HG03064 (cell line): ENCODE results near the gene DIS3L2.
"Not testable (repeated sequence)": the region's sequence is repeated elsewhere in the genome, so short reads cannot be mapped to it uniquely, and the experiment has no call there.

ENCODE experiments used
- ATAC-seq: cut with Tn5 transposase; IDR thresholded peaks from one replicate; pipeline ENCODE4 v1.9.1; 2021; ENCODE audit warnings: low read depth; ENCODE audit not compliant: unreplicated experiment

Gene DIS3L2

DNA sequence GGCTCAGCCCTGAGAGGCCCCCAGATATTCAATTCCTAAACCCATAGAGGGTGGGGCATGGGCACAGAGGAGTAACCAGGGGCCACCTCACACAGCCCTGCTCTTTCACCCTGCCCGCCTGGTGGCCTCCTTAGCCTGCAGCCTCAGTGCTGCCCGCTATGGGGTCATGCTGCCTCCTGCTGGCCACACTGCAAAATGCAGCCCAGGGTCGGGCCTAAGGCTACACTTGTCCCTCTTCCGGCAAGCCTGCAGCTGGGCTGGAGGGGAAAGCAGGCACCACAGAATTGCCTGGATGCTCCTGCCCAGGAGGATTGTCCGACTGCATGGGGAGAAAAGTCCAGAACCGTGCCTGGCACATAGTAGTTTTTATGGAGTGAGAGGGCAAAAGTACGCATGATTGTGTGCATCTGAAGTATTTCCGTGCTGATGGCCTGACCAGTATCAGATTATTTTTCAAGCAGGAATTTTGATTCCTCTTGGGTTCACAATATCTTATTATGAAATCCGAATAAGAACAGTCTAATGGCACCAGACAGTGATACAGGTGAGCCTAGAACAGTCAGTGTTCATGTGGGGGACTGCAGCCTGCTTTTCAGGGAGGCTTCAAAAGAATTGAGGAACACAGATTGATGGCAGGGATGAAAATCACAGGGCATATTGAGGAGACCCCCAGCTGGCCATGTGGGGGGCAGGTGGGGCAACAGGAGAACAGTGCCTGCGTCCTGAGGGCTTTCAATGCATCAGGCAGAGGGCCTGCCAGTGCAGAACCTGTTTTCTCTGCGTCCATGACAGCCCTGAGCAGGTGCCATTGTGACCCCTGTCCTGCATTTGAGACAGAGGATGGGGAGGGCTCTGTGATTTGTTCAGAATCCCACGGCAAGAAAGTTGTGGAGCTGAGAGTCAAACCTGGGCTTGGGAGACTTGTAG lies 365.9 kb downstream of the DIS3L2 start:
- peak; percentile 51 for ATAC-seq

DNA sequence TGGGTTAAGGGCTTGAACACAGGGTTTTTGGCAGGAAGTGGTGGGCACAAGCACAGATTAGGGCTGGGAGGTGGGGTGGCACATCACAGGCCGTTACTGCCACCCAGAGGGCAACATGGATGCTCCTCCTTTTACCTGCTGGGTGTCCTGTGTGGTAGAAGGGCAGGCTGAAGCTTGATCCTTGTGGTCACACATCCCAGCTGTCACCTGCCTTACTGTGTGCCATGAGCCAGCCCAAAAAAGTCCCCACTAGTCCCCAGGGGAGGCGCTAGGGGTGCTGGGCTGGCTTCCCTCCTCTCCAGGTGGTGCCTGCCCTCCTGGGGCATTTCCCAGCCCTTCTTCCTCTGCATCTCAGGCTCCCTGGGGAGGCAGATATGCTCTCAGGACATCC lies 366.5 kb downstream of the DIS3L2 start:
- no peak for ATAC-seq

DNA sequence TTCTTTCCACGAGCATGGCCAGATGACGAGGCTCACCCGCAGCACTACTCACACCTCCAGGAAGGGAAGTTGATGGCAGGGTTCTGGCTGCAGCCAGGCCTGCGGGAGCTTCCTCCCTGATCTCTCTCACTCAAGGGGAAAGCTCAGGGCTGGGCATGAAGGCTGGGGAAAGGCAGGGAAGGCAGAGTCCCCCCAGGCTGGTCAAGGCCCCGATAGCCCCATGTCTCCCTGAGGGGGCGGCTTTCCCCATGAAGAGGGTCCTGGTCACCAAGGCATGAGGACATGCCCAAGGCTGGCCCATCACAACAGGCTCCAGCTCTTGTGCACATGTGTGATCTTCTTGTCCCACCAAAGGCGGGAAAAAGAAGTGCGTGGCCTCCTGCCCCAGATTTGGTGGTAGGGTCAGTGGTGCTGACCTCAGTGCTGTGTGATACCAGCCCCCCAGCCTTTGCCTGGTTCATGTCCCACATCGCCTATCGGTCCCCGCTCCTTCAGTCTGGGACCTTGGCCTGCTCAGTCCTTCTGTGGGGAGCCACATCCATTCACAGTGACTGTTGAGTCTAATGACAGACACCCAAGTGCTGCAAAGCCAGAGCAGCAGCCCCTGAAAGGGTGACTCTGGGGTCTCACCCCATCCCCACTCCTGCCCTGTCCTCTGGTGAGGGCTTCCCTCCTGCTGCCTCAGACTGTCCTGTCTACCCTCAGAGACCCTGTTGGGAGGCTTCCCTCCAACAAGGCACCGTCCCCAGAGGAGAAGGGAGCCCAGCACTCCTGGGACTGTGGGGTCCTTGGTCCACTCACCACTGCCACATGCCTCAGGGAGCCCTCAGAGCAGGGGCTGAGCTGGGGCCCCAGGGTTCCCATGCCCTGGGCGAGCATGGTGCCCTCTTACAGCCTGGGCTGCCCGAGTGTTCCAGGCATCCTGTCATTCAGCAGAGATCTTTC lies 367.3 kb downstream of the DIS3L2 start:
- no peak for ATAC-seq

DNA sequence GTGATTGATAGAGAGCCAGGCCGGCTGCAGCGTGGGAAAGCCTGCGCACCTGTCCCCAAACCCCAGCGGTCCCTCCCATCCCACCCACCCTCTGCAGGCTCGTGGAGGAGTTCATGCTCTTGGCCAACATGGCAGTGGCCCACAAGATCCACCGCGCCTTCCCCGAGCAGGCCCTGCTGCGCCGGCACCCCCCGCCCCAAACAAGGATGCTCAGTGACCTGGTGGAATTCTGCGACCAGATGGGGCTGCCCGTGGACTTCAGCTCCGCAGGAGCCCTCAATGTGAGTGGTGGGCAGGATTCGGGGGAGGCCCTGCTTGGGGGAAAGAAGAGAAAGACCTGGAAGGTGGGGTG lies 368.2 kb downstream of the DIS3L2 start:
- no peak for ATAC-seq

DNA sequence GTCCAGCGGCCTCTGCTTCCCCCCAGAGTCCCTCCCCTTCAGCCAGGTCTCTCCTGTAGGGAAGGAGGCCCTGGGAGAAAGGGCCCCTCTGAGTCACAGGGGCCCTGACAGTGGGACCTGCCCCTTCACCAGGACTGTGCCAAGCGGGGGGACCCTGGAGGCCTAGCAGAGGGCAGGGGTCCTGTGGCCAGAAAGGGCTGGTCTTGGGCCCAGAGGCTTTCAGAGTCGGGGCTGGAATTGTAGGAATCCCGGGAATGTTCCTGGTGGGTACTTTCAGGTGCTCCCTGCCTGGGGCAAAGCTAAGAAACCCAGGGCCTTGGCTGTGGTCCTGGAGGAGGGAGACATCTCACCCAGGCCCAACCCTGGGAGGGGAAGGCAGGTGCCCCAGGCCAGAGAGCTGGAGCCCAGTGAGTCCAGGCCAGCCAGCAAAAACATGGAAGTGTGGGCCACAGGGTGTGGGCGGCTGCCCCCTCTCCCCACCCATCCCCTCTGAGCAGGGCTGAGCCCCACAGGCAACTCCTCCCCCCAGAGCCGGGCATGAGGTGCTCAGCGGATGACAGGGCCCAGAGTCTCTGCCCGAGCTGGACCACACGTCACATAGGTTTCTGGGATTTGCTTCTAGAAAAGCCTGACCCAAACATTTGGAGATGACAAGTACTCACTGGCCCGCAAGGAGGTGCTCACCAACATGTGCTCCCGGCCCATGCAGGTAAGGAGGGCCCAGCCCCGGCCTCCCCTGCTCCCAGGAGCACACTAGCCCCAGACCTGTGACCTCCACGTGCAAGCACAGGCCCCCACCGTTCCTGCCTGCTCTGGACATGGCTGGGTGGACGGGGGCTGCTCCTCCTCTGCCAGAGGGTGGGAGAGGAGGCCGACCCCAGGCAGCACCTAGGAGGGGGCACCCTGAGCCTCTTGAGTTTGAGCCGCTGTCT lies 368.8 kb downstream of the DIS3L2 start:
- no peak for ATAC-seq

DNA sequence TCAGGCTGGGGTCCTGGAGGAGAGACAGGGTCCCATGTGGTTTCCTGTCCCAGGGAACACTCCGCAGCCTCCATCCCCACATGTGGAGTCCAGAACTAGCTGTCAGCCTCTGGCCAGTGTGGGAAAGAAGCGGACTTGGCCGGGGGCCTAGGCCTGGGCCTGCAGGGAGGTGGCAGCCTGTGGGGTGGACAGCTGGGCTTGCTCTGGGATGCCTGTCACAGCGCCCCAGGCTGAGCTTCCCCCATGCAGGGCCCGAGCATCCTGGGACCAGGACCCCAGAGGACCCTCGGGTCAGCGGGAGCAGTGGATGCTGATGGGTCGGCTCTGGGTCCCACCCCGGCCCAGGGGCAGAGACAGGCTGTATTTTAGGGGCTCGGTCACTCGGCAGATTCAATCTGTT lies 369.5 kb downstream of the DIS3L2 start:
- ATAC-seq, result not testable (repeated sequence)

DNA sequence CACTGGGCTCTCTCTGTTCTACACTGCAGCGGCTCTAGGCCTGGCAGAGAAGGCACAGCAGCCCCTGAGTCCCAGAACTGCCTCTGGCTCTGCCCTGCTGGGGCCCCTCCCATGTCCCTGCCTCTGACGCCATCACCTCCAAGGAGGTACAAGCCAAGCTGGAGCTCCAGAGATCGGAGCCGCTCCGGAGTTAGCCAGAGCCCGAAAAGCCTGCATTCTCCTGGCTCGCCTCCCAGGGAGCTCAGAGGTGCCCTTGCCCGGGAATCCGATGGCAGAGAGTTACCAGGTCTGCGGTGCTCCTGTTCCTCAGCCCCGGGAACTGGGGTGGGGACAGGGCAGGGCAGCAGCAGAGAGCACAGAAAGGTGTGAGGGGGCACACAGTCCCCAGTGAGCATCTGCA lies 370.1 kb downstream of the DIS3L2 start:
- ATAC-seq, result not testable (repeated sequence)

DNA sequence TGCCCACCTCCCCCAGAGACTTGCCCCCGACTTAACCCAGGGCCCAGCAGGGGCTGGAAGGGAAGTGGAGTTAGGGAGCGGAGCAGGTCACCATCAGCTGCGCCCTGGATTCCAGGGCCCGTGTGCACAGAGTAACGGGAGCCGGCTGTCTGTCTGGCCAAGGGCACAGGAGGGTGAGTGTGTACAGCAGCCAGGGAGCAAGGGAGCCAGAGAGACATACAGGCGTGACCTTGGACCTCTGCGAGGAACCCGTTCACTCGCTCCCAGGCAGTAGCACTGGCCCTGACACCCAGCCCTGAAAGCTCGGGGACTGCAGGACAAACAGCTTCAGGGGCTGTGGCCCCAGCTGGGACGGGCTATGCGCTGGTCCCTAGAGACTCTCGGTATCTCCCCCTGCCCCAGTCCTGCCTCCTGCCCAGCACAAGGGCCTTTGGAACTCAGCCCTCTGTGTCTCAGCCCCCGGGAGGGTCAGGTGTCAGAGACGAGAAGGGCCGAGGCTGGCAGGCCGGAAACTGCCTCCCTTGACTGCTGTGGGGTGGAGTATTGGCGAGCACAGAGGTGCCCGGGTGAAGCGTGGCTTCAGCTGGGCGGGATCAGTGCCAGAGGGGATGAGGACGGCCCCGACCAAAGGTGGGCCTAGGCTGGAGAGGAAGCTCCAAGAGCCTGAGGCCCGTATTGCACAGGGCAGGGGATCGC lies 370.9 kb downstream of the DIS3L2 start:
- ATAC-seq, result not testable (repeated sequence)

DNA sequence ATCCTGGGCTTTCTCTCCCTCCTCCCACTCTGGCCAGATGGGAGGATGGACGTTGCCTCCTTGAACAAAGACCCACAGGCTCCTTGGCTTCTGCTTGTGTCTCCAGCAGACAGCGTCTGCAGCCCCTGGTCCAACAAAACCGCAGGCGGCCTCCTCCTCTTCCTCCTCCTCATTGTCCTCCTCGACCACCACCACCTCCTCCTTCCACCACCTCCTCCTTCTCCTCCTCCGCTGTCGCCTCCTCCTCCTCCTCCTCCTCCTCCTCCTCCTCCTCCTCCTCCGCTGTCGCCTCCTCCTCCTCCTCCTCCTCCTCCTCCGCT lies 371.4 kb downstream of the DIS3L2 start:
- no peak for ATAC-seq

DNA sequence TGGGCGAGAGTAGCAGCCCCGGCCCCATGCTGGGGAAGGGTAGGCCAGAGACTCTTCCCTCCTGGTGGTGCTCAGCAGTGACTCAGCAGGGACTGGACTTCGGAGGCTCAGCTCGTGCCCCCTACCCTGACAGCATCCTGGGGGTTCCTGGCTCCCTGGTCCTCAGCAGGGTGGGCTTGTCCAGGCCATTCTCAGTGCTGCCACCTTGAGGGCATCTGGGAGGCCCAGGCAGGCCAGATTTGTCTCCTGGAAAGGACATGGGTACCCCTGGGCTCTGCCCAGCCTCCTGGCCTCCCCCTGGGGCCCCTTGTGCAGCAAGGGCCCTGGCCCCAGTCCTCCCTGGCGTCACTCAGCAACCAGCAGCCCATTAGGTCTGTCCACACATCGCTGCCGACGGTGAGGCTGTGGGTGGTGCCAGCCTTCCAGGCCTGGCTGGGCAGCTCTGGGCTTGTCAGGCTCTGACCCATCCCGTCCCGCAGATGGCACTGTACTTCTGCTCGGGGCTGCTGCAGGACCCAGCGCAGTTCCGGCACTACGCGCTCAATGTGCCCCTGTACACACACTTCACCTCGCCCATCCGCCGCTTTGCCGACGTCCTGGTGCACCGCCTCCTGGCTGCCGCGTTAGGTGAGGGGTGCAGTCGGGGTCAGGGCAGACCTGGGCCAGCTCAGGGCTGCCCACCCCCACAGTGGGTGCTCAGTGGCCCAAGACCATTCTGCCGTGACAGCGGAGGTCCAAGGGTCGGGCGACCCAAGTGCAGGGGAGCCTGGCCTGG lies 372.0 kb downstream of the DIS3L2 start:
- no peak for ATAC-seq

DNA sequence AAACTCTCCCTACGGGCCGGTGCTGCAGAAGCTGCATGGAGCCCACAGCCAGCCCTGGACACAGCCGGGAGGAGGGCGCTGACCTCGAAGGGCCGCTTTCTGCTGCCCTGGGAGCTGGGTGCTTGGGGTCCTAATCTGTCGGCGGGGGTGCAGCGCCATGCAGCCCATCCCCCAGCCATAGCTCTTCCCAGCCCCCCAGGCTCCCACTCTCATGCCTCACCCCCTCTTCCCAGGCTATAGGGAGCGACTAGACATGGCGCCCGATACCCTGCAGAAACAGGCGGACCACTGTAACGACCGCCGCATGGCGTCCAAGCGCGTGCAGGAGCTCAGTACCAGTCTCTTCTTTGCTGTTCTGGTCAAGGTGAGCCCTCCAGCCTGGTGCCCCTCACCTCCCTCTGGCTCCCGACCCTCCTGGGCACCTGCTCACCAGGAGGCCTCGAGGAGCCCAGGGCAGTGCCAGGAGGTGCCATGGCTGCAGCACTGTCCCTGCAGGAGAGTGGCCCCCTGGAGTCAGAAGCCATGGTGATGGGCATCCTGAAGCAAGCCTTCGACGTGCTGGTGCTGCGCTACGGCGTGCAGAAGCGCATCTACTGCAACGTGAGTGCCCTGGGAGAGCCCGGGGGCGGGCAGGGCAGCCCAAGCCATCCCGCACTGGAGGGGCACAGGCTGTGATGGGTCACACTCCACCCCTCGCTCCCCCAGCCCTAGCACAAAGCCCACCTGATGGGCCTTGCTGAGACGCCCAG lies 372.8 kb downstream of the DIS3L2 start:
- ATAC-seq, result not testable (repeated sequence)

DNA sequence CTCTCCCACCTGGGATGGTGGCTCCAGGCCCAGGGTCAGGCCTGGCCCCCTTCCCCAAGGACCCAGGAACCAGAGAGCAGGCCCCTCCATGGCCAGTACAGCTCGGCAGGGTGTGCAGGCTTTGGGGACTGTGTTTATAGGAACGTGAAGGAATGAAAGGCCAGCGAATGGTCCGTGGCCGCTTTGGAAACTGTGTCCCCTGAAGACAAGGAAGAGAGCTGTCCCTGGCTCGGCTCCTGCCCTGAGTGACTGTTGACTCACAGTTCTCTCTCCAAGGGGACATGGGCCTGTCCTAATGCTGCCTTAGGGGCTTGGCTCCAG lies 373.3 kb downstream of the DIS3L2 start:
- not testable (repeated sequence) for ATAC-seq

DNA sequence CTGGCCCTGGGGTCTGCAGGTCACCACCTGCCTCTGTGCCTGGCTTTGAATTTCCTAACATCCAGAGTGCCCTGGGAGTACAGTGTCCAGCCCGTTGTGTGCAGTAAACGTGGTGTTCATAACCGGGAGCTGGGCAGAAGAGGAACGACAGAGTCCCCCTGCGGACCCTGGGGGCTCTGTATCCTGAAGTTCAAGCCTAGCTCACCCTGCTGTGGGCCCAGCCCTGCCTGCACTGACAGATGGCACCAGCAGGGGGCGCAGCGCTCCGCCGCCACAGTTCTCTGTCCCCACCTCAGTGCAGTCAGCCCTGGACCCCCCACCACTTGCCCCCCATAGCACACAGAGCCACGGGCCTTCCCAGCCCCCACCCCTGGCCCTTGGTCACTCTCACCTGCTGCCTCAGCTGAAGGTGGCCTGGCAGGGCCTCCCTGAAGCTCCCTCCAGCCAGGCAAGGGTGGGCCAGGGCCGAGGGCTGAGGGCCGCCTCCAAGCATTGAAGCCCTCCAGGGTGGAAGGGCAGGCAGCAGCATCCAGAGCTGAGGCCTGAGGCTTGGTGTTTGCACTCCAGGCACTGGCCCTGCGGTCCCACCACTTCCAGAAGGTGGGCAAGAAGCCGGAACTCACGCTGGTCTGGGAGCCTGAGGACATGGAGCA lies 373.8 kb downstream of the DIS3L2 start:
- not testable (repeated sequence) for ATAC-seq

DNA sequence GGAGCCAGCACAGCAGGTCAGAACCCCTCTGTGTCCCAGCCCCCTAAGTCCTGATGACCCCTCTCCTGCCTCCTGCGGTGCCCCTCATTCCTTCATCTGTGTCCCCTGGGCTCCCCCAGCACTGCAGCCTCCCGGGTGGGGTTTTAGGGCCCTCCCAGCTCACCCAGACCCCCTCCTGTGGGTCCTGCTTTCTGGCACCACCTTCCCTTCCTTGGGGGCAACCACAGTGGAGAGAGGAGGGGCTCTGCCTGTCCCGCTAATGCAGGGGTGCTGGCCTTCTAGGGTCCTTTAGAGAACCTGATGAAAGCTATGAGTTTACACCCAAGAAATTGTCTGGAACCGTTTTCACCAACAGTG lies 374.3 kb downstream of the DIS3L2 start:
- no peak for ATAC-seq

DNA sequence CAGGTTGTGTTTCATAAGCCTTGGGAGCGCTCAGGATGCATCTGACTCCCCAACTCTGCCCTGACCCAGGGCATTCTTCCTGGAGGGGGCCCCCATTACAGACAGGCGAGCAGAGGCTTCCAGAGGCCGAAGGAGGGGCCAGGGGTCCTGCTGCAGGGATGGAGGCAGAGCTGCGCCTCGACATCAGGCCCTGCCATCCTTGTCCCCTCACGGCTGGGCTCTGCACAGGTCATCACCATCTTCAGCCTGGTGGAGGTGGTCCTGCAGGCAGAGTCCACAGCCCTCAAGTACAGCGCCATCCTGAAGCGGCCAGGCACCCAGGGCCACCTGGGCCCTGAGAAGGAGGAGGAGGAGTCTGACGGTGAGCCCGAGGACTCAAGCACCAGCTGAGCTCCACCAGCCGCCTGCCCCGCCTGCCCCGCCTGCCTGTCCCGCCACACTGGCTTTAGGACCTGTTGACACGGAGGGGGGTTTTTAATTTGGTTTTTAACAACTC lies 374.8 kb downstream of the DIS3L2 start:
- no peak for ATAC-seq

DNA sequence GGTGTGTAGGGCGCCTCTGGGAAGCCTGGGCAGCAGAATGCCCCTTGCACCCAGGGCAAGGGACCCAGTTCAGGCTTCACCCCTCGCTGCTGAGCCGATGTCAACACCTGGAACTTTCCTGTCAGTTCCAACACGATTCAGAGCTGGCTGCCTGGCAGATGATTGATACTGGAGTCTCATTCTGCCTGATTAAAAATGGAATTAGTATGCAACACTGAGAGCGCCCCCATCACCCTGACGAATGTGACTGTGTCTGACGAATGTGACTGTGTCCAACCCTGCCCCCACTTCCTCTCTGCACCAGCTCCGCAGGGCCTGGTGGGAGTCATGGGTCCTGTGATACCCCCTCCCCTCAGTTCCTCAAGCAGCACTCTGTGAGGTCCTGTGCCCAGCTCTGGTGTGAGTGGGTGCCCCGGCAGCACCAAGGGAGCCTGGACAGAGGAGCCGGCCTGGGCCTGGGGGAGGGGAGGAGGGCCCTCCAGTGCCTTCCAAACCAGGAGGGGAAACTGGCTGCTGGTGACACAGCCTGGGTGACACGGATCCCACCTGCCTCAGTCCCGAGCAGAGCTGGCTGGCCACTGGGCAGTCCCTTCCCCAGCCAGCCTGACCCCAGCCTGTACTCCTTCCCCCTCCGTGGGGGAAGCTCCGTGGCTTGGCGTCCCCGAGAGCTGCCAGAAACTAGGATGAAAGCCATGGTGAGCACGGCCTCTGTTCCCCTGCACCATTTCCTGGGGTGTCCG lies 375.6 kb downstream of the DIS3L2 start:
- ATAC-seq, result no peak

DNA sequence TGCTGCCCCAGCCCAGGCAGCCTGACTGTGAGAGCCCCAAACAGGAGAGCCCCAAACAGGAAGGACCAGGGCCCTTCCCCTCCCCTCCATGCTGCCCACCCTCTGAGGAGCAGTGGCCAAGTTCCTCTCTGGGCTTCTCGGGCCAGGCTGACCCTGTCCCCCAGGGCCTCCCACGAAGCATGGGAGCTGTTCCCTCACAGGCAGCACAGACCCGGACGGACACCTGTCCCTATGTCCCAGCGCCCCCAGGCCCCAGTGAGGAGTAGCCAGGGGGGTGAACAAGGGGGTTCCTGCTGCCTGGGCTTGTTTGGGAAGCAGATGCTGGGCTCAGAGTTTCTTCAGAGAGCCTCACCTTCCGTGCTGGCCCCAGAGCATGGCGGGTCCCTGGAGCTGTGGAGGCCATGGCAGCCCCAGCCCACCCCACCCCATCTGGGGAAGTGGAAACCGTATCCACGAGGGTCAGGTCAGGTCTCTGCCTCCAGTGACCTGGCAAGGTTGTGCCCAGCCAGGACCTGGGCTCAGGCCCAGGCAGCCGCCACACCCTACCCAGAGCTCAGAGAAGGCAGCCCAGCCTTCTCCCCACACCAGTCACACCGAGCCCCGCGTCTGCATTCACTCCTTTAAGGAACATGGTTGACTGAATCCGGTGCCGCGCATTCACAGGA lies 376.7 kb downstream of the DIS3L2 start:
- ATAC-seq, result not testable (repeated sequence)
